Adrenal gland (tissue), 5 donors: ENCODE results near the gene CGN.

Experiments used
- POLR2A ChIP-seq, 2 donors: fragments of 450-650 bp; IDR thresholded peaks; one replicate each; pipeline ENCODE4 v1.6.1; 2017; ENCODE audit warnings: antibody characterized with exemption in 2 of 2, mild to moderate bottlenecking in 2 of 2, moderate library complexity in 1 of 2
- TF ChIP-seq, protein P1 (sequence below), 6 experiments: fragments of 450-650 bp in 4 of 6; fragments of 200-600 bp in 2 of 6; sonication (generic) in 1 of 6; IDR thresholded peaks; 1 replicate in 5 of 6; 2 replicates in 1 of 6; pipeline versions ENCODE4 v1.5.1 to v1.8.0; 2016 to 2021; ENCODE audit warnings: antibody characterized with exemption in 6 of 6, mild to moderate bottlenecking in 2 of 6, moderate library complexity in 1 of 6
- donor health status: DM: no; HTN: no; CAD: no.

GRCh38 chr1:151482017-151482416 lies 29.2 kb upstream of the CGN start:
- TF ChIP-seq, protein P1, sequence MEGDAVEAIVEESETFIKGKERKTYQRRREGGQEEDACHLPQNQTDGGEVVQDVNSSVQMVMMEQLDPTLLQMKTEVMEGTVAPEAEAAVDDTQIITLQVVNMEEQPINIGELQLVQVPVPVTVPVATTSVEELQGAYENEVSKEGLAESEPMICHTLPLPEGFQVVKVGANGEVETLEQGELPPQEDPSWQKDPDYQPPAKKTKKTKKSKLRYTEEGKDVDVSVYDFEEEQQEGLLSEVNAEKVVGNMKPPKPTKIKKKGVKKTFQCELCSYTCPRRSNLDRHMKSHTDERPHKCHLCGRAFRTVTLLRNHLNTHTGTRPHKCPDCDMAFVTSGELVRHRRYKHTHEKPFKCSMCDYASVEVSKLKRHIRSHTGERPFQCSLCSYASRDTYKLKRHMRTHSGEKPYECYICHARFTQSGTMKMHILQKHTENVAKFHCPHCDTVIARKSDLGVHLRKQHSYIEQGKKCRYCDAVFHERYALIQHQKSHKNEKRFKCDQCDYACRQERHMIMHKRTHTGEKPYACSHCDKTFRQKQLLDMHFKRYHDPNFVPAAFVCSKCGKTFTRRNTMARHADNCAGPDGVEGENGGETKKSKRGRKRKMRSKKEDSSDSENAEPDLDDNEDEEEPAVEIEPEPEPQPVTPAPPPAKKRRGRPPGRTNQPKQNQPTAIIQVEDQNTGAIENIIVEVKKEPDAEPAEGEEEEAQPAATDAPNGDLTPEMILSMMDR (IDR thresholded peaks at IDR 0.05), result no peak
- no peak for TF ChIP-seq POLR2A (IDR thresholded peaks at IDR 0.05)
